Tibial artery (tissue), 4 donors: ENCODE results near the gene RPS2.

Experiments
- DNase-seq, 2 donors: peaks; one replicate each; pipeline ENCODE4 v3.0.0-alpha.2; 2019
- H3K27ac ChIP-seq, 2 donors: fragments of 200-600 bp; sonication (generic) in 1 of 2; 1 replicate in 1 of 2; 2 replicates in 1 of 2; pipeline ENCODE4 v1.5.1; 2018 to 2019; ENCODE audit warnings: mild to moderate bottlenecking in 1 of 2
- H3K27me3 ChIP-seq, 2 donors: fragments of 200-600 bp; sonication (generic) in 1 of 2; one replicate each; pipeline versions ENCODE4 v1.5.1 to v1.6.0; 2016 to 2019
- H3K36me3 ChIP-seq, 3 donors: fragments of 200-600 bp; sonication (generic) in 2 of 3; one replicate each; pipeline ENCODE4 v1.5.1; 2016 to 2019; ENCODE audit warnings: mild to moderate bottlenecking in 2 of 3
- H3K4me1 ChIP-seq, 4 donors: fragments of 200-600 bp; sonication (generic) in 2 of 4; 1 replicate in 3 of 4; 2 replicates in 1 of 4; pipeline ENCODE4 v1.5.1; 2016 to 2019
- H3K4me3 ChIP-seq, 2 donors: fragments of 200-600 bp; sonication (generic) in 1 of 2; 1 replicate in 1 of 2; 2 replicates in 1 of 2; pipeline ENCODE4 v1.5.1; 2018 to 2019; ENCODE audit warnings: mild to moderate bottlenecking in 2 of 2
- H3K9me3 ChIP-seq, 3 donors: fragments of 200-600 bp; sonication (generic) in 1 of 3; one replicate each; pipeline ENCODE4 v1.5.1; 2016 to 2019
- intact Hi-C: fragments of 100-400 bp; cut with DNase I; formaldehyde crosslinking; loops from one replicate; pipeline ENCODE4 v1.15.0; 2023; ENCODE audit warnings: low total_unique reads
- TF ChIP-seq, protein P1 (sequence below), 2 experiments: fragments of 200-600 bp in 1 of 2; fragments of 450-650 bp in 1 of 2; IDR thresholded peaks; one replicate each; pipeline ENCODE4 v1.5.1; 2017 to 2019; ENCODE audit warnings: antibody characterized with exemption in 2 of 2, mild to moderate bottlenecking in 1 of 2, moderate library complexity in 1 of 2

RPS2 gene

DNA sequence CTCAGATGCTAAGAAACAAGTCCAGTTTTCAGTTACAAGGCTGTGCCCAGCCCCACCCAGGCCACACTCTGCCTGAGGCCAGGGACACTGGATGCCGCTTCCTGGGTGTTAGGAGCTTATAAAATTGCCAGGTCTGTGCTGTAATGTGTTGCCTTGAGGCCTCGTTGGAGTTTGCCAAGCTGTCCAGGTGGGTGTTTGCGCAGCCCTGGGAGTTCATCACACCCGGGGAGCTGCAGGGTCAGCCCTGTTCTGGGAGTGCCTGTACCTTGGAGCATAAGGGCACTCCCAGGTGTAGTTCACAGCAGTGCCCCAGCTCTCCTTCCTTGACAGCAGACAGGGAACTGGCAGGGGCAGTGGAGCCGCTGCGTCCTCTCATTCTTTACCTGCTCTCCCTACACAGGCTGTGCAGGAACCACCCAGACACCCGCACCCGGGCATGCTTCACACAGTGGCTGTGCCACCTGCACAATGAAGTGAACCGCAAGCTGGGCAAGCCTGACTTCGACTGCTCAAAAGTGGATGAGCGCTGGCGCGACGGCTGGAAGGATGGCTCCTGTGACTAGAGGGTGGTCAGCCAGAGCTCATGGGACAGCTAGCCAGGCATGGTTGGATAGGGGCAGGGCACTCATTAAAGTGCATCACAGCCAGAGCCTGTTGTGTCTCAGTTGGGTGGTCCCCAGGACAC is 21.0 kb upstream of the RPS2 start:
- H3K27ac ChIP-seq = no peak overlapping the region
- no peaks in the 10 kb centered on the region for H3K9me3 ChIP-seq
- TF ChIP-seq, protein P1, sequence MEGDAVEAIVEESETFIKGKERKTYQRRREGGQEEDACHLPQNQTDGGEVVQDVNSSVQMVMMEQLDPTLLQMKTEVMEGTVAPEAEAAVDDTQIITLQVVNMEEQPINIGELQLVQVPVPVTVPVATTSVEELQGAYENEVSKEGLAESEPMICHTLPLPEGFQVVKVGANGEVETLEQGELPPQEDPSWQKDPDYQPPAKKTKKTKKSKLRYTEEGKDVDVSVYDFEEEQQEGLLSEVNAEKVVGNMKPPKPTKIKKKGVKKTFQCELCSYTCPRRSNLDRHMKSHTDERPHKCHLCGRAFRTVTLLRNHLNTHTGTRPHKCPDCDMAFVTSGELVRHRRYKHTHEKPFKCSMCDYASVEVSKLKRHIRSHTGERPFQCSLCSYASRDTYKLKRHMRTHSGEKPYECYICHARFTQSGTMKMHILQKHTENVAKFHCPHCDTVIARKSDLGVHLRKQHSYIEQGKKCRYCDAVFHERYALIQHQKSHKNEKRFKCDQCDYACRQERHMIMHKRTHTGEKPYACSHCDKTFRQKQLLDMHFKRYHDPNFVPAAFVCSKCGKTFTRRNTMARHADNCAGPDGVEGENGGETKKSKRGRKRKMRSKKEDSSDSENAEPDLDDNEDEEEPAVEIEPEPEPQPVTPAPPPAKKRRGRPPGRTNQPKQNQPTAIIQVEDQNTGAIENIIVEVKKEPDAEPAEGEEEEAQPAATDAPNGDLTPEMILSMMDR (IDR thresholded peaks at IDR 0.05) = no peak
- H3K36me3 ChIP-seq = peaks cover 11 to 23% (median 11%) of the 10 kb centered on the region in 3 donors
- no peak overlapping the region for H3K4me3 ChIP-seq
- H3K4me1 ChIP-seq = peaks cover 8 to 48% (median 25%) of the 10 kb centered on the region in 4 donors
- DNase-seq = no peak
- intact Hi-C loops = no loop called here
- H3K27me3 ChIP-seq = peaks cover 0 to 37% of the 10 kb centered on the region in 2 donors

DNA sequence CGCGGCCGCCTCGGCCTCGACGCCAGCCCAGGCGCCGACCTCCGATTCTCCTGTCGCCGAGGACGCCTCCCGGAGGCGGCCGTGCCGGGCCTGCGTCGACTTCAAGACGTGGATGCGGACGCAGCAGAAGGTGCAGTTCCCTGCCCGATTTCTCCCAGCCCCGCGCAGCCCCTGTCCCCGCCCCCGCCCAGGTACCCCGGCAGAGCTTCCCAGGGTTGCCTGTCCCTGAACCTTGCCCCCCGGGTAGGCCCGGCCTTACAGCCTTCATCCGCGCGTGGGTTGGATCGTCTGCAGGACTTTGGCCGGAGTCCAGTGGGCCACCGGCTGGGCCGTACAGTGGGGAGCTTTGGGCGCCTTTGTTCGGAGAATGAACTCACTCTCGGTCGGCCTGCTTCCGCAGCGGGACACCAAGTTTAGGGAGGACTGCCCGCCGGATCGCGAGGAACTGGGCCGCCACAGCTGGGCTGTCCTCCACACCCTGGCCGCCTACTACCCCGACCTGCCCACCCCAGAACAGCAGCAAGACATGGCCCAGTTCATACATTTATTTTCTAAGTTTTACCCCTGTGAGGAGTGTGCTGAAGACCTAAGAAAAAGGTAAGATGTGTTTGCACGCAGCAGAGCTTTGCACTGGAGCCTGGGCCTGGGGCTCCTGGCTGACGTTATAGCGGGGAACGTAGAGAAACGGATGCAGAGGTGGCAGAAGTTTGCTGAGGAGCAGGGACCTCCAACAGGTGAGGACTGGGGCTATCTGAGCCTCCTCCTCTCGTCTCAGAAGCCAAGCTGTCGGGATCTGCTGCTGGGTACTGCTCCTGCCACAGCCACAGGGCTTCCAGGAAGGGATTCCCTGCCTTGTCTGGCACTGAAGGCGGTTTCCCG is 20.0 kb upstream of the RPS2 start:
- H3K27me3 ChIP-seq = peaks cover 0 to 37% of the 10 kb centered on the region in 2 donors
- no peak for DNase-seq

DNA sequence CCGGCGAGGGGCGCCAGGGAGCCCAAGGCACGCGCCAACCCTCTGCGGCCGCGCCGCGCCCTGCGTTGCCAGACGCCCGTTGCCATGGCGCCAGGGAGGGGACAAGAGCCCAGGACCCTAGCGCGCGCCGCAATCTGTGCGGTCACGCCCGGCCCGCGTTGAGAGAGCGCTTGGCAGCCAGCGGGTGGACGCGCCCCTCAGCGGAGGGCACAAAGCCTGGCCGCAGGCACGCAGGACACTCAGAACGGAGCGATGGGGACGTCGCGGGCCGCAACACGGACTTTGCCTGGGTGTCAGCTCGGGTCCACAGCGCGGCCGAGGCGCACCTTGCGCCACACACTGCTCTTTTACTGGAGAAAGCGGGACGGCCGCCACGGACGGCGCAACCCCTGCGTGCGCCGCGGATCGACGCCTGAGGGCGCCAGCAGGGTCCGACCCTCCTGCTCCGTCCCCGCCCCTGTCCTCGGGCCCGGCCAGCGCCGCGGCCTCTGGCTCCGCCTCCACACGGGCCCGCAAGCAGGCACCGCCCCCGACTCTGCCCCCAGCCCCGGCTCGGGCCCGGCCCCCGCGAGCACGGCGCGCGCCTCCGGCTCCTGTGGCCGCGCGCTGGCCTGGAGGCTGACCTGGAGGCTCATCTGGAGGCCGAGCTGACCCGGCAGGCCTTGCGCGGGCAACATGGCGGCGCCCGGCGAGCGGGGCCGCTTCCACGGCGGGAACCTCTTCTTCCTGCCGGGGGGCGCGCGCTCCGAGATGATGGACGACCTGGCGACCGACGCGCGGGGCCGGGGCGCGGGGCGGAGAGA is 19.1 kb upstream of the RPS2 start, which contains the start of gene GFER:
Gene GFER (plus strand): TSS at position 650 of the 803 bp plus-strand sequence. CDS start 26 bp downstream, at position 676.
- intact Hi-C loops = no loop called here
- DNase-seq = peak; percentile 85 to 93
- Histone ChIP-seq H3K9me3 (no peaks in the 10 kb centered on the region), H3K27ac (peak within 1 kb of the TSS; percentile 64 to 80), H3K4me1 (peaks cover 8 to 50% (median 26%) of the 10 kb centered on the region in 4 donors), H3K4me3 (peak within 1 kb of the TSS; percentile 80 to 88), H3K36me3 (peaks cover 11 to 29% (median 15%) of the 10 kb centered on the region in 3 donors), H3K27me3 (peaks cover 0 to 37% of the 10 kb centered on the region in 2 donors)
- TF ChIP-seq, protein P1 (IDR thresholded peaks at IDR 0.05) = peak in 1 of 2 experiments; percentile 22

More for the DNA sequence above, 20.0 kb upstream of the RPS2 start:
- intact Hi-C loops = no loop called here
- Histone ChIP-seq H3K27ac (peak overlapping the region; percentile 64 to 80), H3K4me3 (peak overlapping the region; percentile 80 to 88), H3K4me1 (peaks cover 8 to 45% (median 21%) of the 10 kb centered on the region in 4 donors), H3K9me3 (no peaks in the 10 kb centered on the region), H3K36me3 (peaks cover 11 to 23% (median 11%) of the 10 kb centered on the region in 3 donors)
- TF ChIP-seq, protein P1 (IDR thresholded peaks at IDR 0.05) = no peak

DNA sequence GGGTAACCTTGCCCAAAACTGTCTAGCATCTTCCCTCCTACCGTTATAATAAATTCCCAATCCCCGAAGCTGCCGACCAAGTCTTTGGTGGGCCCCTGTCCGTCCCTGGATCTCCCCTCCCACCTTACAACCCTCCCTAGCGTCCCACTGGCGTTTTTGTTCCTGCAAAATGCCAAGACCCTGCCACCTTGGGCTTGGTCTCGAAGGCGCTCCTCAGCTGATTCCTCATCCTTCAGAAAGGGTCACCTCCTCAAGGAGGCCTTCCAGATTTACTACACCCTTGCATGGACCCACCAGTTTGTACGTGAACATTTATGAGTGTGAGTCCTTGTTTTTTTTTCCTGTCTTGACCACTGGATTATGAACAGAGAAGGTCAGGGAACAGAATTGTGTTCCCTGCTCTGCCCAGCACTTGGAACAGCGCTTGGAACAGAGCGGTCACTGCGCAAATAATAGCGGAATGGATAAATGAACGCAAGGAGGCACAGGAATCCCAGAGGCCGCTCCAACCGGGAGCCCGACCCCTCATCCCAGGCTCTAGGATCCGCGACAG is 18.4 kb upstream of the RPS2 start:
- H3K9me3 ChIP-seq = no peaks in the 10 kb centered on the region
- peak overlapping the region; percentile 64 to 80 for H3K27ac ChIP-seq
- intact Hi-C loops = no loop called here
- peaks cover 18 to 36% (median 21%) of the 10 kb centered on the region in 3 donors for H3K36me3 ChIP-seq
- peaks cover 0 to 38% of the 10 kb centered on the region in 2 donors for H3K27me3 ChIP-seq
- peak overlapping the region; percentile 80 to 88 for H3K4me3 ChIP-seq
- DNase-seq = no peak
- H3K4me1 ChIP-seq = peaks cover 8 to 52% (median 26%) of the 10 kb centered on the region in 4 donors
- TF ChIP-seq, protein P1 (IDR thresholded peaks at IDR 0.05) = no peak

DNA sequence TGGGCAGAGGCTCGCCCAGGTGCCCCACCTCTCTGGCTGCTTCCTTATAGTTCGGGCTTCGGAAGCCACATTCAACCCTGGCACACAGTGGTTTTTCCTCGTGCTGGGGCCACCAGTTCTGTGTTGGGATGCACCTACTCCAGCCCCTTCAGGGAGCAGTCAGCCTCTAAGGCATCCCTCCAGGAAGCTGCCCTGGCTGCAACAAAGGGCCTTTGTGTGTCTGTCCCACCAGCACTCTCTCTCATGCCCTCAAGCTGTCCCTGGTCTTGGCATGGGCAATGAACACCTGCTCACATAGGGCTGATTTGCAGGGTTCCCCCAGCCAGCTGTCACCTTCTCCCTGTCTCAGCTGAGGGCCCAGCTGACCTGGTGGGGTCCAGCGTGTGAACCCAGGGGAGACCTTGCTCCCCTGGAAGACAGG is 17.4 kb upstream of the RPS2 start:
- Histone ChIP-seq H3K4me3 (no peak overlapping the region), H3K27ac (no peak overlapping the region), H3K4me1 (peaks cover 8 to 52% (median 26%) of the 10 kb centered on the region in 4 donors), H3K27me3 (peaks cover 0 to 49% of the 10 kb centered on the region in 2 donors), H3K36me3 (peaks cover 29 to 38% (median 32%) of the 10 kb centered on the region in 3 donors), H3K9me3 (no peaks in the 10 kb centered on the region)
- intact Hi-C loops = no loop called here
- TF ChIP-seq, protein P1 (IDR thresholded peaks at IDR 0.05) = no peak
- DNase-seq = no peak
